Measurements from ENCODE around the gene ARRB2.

ARRB2 gene

GRCh38 chr17:4725646-4726310 is 15.3 kb downstream of the ARRB2 start:
- DNase-seq (ENCODE audit: low read depth in 2 of 2), result no peak

DNA sequence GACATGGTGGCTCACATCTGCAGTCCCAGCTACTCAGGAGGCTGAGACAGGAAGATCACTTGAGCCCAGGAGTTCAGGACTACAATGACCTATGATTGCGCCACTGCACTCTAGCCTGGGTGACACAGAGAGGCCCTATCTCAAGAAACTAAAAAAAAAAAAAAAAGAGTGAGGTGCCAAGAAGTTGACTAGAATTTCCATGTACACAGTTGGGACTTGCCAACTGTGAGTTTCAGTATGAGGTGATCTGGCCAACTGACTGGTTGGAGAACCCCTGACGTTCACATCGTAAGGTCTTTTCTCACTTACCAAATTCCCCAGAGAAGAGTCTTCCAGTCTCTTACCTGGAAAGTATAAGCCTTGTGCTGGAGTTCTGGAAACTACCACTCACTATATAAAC is 17.7 kb downstream of the ARRB2 start:
- no peak for DNase-seq (ENCODE audit: low read depth in 2 of 2)

- DNase-seq (ENCODE audit: low read depth in 2 of 2), result no peak
Measured at GRCh38 chr17:4733073-4733531, 22.7 kb downstream of the ARRB2 start.

GRCh38 chr17:4734857-4735475 is 24.5 kb downstream of the ARRB2 start:
- no peak for DNase-seq (ENCODE audit: low read depth in 2 of 2)

DNA sequence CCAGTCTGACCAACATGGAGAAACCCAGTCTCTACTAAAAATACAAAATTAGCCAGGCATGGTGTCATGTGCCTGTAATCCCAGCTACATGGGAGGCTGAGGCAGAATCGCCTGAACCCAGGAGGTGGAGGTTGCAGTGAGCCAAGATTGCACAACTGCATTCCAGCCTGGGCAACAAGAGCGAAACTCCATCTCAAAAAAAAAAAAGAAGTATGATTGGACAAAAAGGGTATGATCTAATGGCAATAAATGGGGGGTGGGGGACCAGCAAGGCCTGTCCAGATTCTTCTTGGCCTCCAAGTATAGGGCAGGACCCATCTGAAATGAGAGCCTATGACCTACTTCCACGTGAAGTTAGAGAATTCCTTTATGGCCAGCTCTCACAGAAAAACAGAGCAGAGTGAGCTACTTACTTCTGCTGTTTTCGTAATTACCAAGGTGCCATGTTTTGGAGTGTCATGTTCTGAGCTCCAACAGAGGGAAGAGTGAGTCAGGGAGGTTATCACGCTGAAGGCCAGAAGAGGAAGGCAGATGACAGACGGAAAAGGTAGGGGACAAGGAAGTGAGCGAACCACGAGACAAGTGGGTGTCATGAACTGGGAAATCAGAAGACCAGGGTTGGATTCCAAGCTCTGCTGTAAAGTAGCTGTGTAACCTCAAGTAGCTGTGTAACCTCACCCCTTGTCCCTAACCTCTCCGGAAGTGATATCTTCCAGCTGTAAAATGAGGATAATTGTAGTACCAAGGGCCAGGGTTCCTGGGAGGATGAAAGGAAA is 25.6 kb downstream of the ARRB2 start:
- DNase-seq (ENCODE audit: low read depth in 2 of 2), result no peak

DNA sequence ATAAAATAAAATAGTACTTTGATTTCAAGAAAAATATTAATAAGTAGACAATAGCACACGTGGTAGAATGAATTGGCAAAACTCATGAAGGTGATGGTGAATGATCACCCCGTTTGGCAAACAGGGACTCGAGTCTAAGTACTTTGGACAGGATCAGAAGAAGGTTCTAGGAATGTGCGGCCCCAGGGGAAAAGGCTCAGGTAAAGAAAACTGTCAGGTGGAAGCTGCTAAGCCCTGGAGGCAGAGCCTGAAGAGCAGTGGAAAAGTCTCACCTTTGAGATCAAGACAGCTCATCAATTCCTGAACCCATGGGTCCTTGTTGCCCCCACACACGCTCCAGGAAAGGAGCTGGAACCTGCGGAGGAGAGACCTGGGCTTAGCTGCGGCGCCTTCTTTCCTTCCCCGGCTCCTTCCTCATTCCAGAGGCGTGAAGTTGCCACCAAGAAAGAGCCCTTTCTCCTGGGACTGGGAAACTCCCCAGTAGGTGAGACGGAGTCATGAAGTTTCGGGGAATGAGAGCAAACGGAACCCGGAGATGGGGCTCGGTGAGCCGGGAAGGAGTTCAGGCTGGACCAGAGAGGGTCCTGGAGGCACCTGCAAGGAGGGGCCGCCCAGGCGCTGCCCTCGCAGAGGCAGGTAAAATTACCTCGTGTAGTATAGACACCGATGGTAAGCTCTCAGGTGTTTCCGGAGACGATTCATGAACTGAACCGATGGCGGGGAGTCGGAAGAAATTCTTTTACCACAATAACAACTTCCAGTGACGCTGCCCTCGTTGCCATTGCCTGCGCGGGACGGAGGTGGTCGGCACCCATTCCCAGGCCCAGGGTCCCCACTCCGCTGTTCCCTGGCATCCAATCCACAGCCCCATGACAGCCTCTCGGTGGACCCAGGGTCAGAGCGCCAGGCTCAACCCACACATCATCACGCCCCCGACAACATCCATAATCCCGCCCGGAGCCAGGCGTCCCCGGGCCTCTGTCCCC is 28.0 kb downstream of the ARRB2 start:
- no peak for DNase-seq (ENCODE audit: low read depth in 2 of 2)

GRCh38 chr17:4739122-4740024 is 28.9 kb downstream of the ARRB2 start, which contains the start of the genes CXCL16 and ZMYND15:
Gene CXCL16 (minus strand): TSS chr17:4739928. CDS start chr17:4739339, 589 bp downstream.
Gene ZMYND15 (plus strand): TSS chr17:4739833. CDS start chr17:4740549, 716 bp downstream.
- peak; percentile 20 to 43 for DNase-seq (ENCODE audit: low read depth in 2 of 2)

GRCh38 chr17:4740025-4740351 is 29.6 kb downstream of the ARRB2 start:
- DNase-seq (ENCODE audit: low read depth in 2 of 2), result no peak

- DNase-seq (ENCODE audit: low read depth in 2 of 2), result no peak
Measured at GRCh38 chr17:4740584-4740983, 30.2 kb downstream of the ARRB2 start.

DNA sequence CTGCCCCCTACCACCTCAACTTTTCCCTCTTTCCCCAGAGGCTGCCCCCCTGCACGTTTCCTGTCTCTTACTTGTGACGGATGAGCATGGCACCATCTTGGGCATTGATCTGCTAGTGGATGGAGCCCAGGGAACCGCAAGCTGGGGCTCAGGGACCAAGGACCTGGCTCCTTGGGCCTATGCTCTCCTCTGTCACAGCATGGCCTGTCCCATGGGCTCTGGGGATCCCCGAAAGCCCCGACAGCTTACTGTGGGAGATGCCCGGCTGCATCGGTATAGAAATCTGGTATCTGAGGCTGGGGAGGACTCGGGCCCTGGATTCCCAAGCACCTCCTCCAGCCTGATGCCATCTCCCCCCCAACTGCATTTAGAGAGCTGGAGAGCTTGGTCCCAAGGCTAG is 31.1 kb downstream of the ARRB2 start:
- DNase-seq (ENCODE audit: low read depth in 2 of 2), result no peak

GRCh38 chr17:4742133-4742532 is 31.7 kb downstream of the ARRB2 start:
- DNase-seq (ENCODE audit: low read depth in 2 of 2), result no peak

GRCh38 chr17:4742629-4743028 is 32.2 kb downstream of the ARRB2 start:
- no peak for DNase-seq (ENCODE audit: low read depth in 2 of 2)

GRCh38 chr17:4743216-4743615 is 32.8 kb downstream of the ARRB2 start:
- no peak for DNase-seq (ENCODE audit: low read depth in 2 of 2)

GRCh38 chr17:4743898-4744297 is 33.5 kb downstream of the ARRB2 start:
- DNase-seq (ENCODE audit: low read depth in 2 of 2), result no peak

- no peak for DNase-seq (ENCODE audit: low read depth in 2 of 2)
Measured at GRCh38 chr17:4744999-4745969, 34.9 kb downstream of the ARRB2 start.

DNA sequence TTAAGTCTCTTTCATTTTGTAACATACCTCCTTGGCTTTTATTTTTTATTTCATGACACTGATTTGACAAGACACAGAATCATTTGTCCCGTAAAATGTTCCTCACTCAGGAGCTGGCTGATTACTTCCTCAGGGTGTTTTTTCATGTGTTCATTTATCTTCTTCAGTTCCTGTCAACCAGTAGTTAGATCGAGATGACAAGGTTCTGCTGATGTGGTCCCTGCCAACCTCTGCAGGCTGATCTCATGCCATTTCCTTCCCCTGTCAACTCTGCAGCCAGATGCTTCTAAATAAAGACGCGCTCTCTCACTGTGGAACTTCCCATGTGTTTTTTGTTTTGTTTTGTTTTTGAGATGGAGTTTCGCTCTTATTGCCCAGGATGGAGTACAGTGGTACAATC is 37.4 kb downstream of the ARRB2 start:
- DNase-seq (ENCODE audit: low read depth in 2 of 2), result no peak

GRCh38 chr17:4748686-4749085 is 38.3 kb downstream of the ARRB2 start:
- no peak for DNase-seq (ENCODE audit: low read depth in 2 of 2)

- DNase-seq (ENCODE audit: low read depth in 2 of 2), result no peak
Measured at GRCh38 chr17:4750606-4751005, 40.2 kb downstream of the ARRB2 start.

DNA sequence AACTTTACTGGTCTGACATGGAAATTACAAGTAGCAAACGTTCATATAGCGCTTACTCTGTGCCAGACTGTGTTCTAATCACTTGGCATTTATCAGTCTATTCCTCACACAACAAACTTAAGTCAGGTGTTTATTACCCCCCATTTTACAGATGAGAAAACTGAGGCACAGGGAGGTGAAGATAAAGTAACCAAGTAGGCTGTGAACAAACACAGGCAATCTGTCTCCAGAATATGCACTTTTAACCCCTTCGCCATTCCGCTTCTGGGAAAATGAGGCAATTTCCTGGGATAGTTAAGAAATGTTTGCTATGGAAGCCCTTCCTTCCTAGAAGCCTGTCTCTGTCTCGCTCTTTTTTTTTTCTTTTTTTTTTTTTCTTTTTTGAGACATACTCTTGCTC is 41.5 kb downstream of the ARRB2 start:
- no peak for DNase-seq (ENCODE audit: low read depth in 2 of 2)

All from stimulated activated CD8-positive, alpha-beta memory T cell treated with anti-CD3 and anti-CD28 coated beads, Interleukin-15, amount 100 ng/mL, for 4 hours (primary cell).